Raji (cell line): ENCODE data around the gene ATRIP.

ENCODE experiments used
- POLR2A ChIP-seq: IDR thresholded peaks from 2 replicates; pipeline ENCODE4 v1.6.1; 2011; ENCODE audit warnings: low read depth, low read length, control low read depth; ENCODE audit not compliant: insufficient read depth

ATRIP gene

GRCh38 chr3:48435774-48436476, 10.6 kb upstream of the ATRIP start:
- TF ChIP-seq POLR2A: peak; percentile 41; the same call in 1 of the 2 replicates

GRCh38 chr3:48436477-48436787, 10.1 kb upstream of the ATRIP start:
- TF ChIP-seq POLR2A: no peak

GRCh38 chr3:48436855-48437254, 9.7 kb upstream of the ATRIP start:
- no peak for TF ChIP-seq POLR2A

GRCh38 chr3:48437812-48438211, 8.7 kb upstream of the ATRIP start:
- TF ChIP-seq POLR2A: no peak

- TF ChIP-seq POLR2A: peak; percentile 96
Measured at GRCh38 chr3:48439820-48440589, 6.5 kb upstream of the ATRIP start, which contains the start of the genes CCDC51 and TMA7. TSS of gene CCDC51 (minus strand) at chr3:48440119. CDS start at chr3:48435128, 4,991 bp downstream. TSS of gene TMA7 (plus strand) at chr3:48440257. CDS start at chr3:48440297, 40 bp downstream.

DNA sequence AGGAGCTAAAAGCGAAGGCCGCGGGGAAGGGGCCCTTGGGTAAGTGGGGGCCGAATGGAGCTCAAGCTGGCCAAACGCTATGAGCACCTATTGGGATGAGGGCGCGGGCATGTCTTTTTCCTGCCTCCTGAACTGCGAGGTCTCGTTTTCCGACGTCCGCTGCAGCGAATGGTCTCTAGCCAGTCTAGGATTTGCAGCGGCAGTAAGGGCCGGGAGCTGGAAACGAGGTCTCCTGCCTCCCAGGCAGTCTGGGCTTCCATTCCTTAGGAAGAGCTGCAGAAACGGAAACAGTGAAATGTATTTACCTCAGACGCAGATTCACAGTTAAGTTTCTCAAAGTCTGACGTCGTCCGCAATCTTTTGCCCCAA, 6.0 kb upstream of the ATRIP start:
- no peak for TF ChIP-seq POLR2A

DNA sequence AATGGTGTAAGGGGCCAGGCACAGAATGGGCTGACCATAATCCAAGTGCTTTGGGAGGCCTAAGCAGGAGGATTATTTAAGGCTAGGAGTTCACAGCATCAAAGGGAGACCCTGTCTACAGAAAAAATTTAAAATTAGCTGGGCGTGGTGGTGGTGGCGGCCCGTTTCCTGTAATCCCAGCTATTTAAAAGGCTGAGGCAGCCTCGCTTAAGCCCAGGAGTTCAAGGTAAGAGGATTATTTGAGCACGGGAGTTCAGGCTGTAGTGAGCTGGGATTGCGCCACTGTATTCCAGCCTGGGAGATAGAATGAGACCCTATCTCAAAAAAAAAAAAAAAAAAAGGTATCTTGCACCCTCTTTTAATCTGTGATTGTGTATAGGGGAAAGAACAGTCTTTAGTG, 4.6 kb upstream of the ATRIP start:
- TF ChIP-seq POLR2A: no peak

DNA sequence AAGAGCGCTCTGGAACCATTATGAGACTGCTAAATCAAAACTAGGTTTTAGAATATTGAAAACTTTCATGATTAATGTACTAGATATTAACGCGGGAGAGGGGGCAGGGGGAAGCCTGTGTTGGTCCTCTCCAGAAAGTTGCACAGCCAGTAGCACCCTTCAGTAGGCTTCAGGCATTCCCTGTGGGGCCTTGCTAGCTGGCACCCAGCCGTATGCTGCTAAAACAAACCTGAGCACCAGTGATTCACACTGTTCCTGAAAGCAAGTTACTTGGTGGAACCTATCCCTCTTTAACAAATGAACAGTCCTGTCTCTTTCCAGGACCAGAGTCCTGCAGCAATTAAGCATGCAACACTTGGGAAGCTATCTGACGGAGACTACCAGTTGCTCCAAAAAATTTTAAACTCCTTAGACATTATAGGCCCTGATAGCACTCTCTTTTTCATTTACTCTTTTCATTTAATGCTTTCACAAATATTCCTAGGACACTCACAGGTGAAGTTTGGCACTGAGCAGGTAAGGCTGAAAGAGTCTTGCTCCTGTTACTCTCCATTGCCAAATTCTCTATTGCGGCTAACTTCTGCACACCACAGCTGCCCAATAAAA, 1.2 kb upstream of the ATRIP start:
- no peak for TF ChIP-seq POLR2A

DNA sequence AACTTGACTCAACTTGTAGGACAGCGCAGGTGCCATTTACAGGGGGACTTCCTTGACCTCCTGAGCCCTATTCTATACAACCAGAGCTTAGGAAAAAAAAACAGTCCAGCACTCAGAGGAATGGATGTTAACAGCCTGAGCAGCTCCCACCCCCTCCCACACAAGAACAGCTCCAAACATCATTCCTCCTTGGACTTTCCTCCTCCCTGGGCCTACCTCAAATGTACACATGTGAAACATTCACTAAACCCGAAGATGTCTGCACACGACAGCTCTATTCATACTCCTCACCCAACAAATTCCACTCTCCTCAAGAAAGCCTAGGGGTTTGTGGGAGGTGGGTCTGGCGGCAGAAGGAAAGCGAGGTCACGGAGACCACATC, 503 bp upstream of the ATRIP start:
- TF ChIP-seq POLR2A: no peak

DNA sequence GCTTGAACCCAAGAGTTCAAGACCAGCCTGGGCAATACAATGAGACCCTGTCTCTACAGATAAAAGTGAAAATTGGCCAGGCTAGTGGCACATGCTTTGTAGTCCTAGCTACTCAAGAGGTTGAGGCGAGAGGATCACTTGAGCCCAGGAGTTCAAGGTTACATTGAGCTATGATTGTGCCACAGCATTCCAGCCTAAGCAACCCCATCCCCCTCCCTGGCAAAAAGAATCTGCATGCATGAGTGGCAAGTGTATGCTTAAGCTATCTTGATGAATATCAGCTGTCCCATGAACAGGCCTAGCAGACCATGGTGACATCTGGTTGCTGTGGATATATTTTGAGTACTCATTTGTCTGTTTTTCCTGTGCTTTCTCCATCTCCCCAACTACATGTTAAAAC, 4.7 kb downstream of the ATRIP start:
- no peak for TF ChIP-seq POLR2A

DNA sequence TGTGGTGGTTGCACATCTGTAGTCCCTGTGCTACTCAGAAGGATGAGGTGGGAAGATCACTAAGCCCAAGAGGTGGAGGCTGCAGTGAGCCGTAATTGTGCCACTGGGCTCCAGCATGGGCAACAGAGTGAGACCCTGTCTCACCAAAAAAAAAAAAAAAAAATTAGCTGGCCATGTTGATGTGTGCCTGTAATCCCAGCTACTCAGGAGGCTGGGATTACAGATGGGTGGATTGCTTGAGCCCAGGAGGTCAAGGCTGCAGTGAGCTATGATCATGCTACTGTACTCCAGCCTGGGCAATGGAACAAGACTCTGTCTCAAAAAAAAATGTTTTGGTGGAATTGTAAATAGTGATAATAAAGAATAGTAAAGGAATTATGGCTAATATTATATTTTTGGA, 9.9 kb downstream of the ATRIP start:
- no peak for TF ChIP-seq POLR2A

GRCh38 chr3:48459331-48459730, 12.8 kb downstream of the ATRIP start:
- no peak for TF ChIP-seq POLR2A

- TF ChIP-seq POLR2A: no peak
Measured at GRCh38 chr3:48459773-48460516, 13.4 kb downstream of the ATRIP start.

DNA sequence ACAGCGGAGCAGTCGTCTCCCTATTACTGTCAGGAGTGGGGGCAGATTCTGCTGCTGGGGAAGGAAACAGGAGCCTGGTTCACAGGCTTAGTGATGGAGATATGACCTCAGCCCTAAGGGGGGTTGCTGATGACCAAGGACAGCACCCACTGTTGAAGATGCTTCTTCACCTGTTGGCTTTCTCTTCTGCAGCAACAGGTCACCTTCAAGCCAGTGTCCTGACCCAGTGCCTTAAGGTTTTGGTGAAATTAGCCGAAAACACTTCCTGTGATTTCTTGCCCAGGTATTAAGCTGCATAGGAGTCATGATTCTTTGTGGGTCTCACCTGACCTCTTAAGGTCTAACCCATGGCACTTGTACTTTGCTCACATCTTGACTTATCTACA, 14.0 kb downstream of the ATRIP start:
- TF ChIP-seq POLR2A: no peak

GRCh38 chr3:48463703-48464102, 17.2 kb downstream of the ATRIP start:
- 0 out of 2 replicates have a peak, but pooled peaks have one; percentile 11 for TF ChIP-seq POLR2A
